ENCODE results near the gene ACTR6. TPM values are rescaled to one million over a fixed set of nuclear protein-coding genes. Genes with fewer than 3 reads are reported as not detected.

The ACTR6 gene
- total and polyA plus RNA-seq, 2 of the 4 experiments (the other 2 are of a cell fraction), result 9.7 to 10.2 TPM

DNA sequence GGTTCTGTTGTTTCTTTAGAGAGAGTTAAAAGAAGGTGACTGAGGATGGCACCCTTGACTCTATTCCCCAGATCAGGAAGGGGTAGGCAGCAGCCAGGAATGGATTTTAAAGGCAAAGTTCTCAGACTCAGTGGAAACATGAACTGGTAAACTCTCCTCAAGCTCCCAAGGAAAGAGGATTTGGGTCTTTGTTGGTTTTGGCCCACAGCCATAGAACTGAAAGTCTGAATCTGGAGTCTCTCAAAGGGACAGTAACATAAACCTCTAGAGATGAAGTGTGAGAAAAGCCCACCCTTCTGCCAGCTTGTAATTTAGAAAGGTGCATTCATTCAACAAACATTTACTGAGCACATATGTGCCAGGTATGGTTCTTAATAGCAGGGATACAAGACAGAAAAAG, 29.4 kb upstream of the ACTR6 start:
- Histone ChIP-seq H3K36me3 (ENCODE audit: control insufficient read depth, insufficient read depth, low read length) (no peaks in the 10 kb centered on the region), H2AFZ (replicated peaks; ENCODE audit: low read length, poor library complexity) (no peak overlapping the region), H3K14ac (replicated peaks; ENCODE audit: low read depth, low read length) (no peak overlapping the region), H3K9me3 (ENCODE audit: control insufficient read depth, insufficient read depth, low read length) (no peaks in the 10 kb centered on the region), H3K23ac (ENCODE audit: low read depth, low read length) (no peak overlapping the region), H3K4ac (ENCODE audit: low read depth, low read length) (no peak overlapping the region), H2AK9ac (replicated peaks; ENCODE audit: low read depth, low read length, poor library complexity) (no peak overlapping the region), H4K5ac (ENCODE audit: low read depth, low read length) (no peak overlapping the region), H4K91ac (ENCODE audit: insufficient read depth, low read depth, low read length) (no peak overlapping the region), H2BK5ac (ENCODE audit: low read depth, low read length, poor library complexity, severe bottlenecking) (no peak overlapping the region), H4K8ac (ENCODE audit: low read depth in 2 of 2, low read length in 2 of 2) (no peak overlapping the region), H3K79me1 (ENCODE audit: low read depth in 1 of 2, low read length in 2 of 2) (no peaks in the 10 kb centered on the region), H3K4me3 (ENCODE audit: insufficient read depth, low read depth, low read length) (no peak overlapping the region), H3K4me2 (ENCODE audit: low read depth, low read length) (no peak overlapping the region), H3K56ac (ENCODE audit: extremely low read depth, insufficient read depth, low read length) (no peak overlapping the region), H3K4me1 (ENCODE audit: control insufficient read depth, insufficient read depth, low read length) (no peaks in the 10 kb centered on the region), H3K27ac (ENCODE audit: insufficient read depth, low read length) (no peak overlapping the region), H2BK120ac (ENCODE audit: low read depth, low read length) (no peak overlapping the region), H4K20me1 (ENCODE audit: insufficient read depth, low read length) (no peaks in the 10 kb centered on the region), H3K18ac (ENCODE audit: low read depth, low read length) (no peak overlapping the region), H2AK5ac (ENCODE audit: low read depth, low read length) (no peak overlapping the region), H3K9ac (ENCODE audit: low read depth, low read length) (no peak overlapping the region), H2BK20ac (ENCODE audit: low read depth, low read length) (no peak overlapping the region), H3K27me3 (ENCODE audit: control insufficient read depth, insufficient read depth, low read length) (no peaks in the 10 kb centered on the region), H2BK15ac (ENCODE audit: low read depth, low read length) (no peak overlapping the region), H3K9me1 (ENCODE audit: insufficient read depth, low read length) (no peaks in the 10 kb centered on the region)
- CTCF ChIA-PET, result interaction anchor here (1.0 kb wide), 1 partner anchor 16 kb away, joined by 3 read pairs; no protein-coding TSS in a partner anchor
- BruUV-seq (replicated peaks), result no TSS peak
- TF ChIP-seq RAD21 (IDR thresholded peaks at IDR 0.05; ENCODE audit: low read length) (no peak), NFE2L2 (IDR thresholded peaks at IDR 0.05; ENCODE audit: low read depth, low read length) (no peak), CHD1 (IDR thresholded peaks at IDR 0.05; ENCODE audit: low read depth, low read length) (no peak), MAFK (IDR thresholded peaks at IDR 0.05; ENCODE audit: low read depth, low read length) (no peak), CEBPB (IDR thresholded peaks at IDR 0.05; ENCODE audit: low read depth, low read length) (no peak), MAZ (IDR thresholded peaks at IDR 0.05; ENCODE audit: borderline replicate concordance, low read depth, low read length) (no peak), MXI1 (IDR thresholded peaks at IDR 0.05; ENCODE audit: borderline replicate concordance, low read depth, low read length) (no peak), RFX5 (IDR thresholded peaks at IDR 0.05; ENCODE audit: low read depth, low read length) (no peak), BHLHE40 (IDR thresholded peaks at IDR 0.05; ENCODE audit: low read depth, low read length) (no peak), RCOR1 (IDR thresholded peaks at IDR 0.05; ENCODE audit: insufficient replicate concordance, low read length) (no peak), SMC3 (IDR thresholded peaks at IDR 0.05; ENCODE audit: low read depth, low read length) (no peak)
- TF ChIP-seq, protein P1, sequence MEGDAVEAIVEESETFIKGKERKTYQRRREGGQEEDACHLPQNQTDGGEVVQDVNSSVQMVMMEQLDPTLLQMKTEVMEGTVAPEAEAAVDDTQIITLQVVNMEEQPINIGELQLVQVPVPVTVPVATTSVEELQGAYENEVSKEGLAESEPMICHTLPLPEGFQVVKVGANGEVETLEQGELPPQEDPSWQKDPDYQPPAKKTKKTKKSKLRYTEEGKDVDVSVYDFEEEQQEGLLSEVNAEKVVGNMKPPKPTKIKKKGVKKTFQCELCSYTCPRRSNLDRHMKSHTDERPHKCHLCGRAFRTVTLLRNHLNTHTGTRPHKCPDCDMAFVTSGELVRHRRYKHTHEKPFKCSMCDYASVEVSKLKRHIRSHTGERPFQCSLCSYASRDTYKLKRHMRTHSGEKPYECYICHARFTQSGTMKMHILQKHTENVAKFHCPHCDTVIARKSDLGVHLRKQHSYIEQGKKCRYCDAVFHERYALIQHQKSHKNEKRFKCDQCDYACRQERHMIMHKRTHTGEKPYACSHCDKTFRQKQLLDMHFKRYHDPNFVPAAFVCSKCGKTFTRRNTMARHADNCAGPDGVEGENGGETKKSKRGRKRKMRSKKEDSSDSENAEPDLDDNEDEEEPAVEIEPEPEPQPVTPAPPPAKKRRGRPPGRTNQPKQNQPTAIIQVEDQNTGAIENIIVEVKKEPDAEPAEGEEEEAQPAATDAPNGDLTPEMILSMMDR (conservative IDR thresholded peaks at IDR 0.05; ENCODE audit: low read depth, low read length), result no peak
- TF ChIP-seq, protein P2, sequence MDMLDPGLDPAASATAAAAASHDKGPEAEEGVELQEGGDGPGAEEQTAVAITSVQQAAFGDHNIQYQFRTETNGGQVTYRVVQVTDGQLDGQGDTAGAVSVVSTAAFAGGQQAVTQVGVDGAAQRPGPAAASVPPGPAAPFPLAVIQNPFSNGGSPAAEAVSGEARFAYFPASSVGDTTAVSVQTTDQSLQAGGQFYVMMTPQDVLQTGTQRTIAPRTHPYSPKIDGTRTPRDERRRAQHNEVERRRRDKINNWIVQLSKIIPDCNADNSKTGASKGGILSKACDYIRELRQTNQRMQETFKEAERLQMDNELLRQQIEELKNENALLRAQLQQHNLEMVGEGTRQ (IDR thresholded peaks at IDR 0.05; ENCODE audit: low read depth, low read length), result no peak
- TF ChIP-seq, protein P3, sequence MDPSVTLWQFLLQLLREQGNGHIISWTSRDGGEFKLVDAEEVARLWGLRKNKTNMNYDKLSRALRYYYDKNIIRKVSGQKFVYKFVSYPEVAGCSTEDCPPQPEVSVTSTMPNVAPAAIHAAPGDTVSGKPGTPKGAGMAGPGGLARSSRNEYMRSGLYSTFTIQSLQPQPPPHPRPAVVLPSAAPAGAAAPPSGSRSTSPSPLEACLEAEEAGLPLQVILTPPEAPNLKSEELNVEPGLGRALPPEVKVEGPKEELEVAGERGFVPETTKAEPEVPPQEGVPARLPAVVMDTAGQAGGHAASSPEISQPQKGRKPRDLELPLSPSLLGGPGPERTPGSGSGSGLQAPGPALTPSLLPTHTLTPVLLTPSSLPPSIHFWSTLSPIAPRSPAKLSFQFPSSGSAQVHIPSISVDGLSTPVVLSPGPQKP (IDR thresholded peaks at IDR 0.05; ENCODE audit: borderline replicate concordance, low read depth, low read length), result no peak
- intact Hi-C loops (cut with micrococcal nuclease), result no loop called here
- dilution Hi-C loops (cut with HindIII; ENCODE audit: low sequenced_read_pairs, unreplicated experiment), result no loop called here
- DNase-seq (no peak), ATAC-seq (ENCODE audit: low read depth) (no peak)
- POLR2A ChIA-PET (ENCODE audit: unreplicated experiment), result no interaction called here
- in situ Hi-C loops (cut with MboI; ENCODE audit: low sequenced_read_pairs), result no loop called here

Data from IMR-90 (cell line).